ENCODE data around the gene PIK3CB. TPM values are rescaled to one million over a fixed set of nuclear protein-coding genes. Genes with fewer than 3 reads are reported as not detected.
"Not testable (repeated sequence)": the region's sequence is repeated elsewhere in the genome, so short reads cannot be mapped to it uniquely, and the experiment has no call there.

Gene PIK3CB
- total RNA-seq, 1 experiment from 2014 or later = 59.3 TPM

DNA sequence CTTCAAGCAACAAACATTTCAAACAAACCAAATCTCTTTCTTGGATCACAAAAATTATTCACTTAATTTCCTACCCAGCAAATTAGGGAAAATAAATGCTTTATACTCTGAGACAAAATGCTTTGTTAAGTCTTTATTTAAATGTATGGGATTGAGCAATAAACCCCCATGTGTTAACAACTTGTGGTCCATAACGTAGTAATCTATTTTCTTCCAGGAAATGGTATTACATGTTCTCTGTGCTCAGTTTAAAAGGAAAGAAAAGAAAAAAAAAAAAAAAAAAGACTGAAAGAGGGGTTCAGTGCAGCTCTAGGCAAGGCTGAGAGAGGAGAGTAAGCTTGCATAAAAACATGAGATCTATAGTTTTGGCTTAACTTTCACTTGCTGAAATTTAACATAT lies 102.3 kb downstream of the PIK3CB start:
- TF ChIP-seq, protein P1, sequence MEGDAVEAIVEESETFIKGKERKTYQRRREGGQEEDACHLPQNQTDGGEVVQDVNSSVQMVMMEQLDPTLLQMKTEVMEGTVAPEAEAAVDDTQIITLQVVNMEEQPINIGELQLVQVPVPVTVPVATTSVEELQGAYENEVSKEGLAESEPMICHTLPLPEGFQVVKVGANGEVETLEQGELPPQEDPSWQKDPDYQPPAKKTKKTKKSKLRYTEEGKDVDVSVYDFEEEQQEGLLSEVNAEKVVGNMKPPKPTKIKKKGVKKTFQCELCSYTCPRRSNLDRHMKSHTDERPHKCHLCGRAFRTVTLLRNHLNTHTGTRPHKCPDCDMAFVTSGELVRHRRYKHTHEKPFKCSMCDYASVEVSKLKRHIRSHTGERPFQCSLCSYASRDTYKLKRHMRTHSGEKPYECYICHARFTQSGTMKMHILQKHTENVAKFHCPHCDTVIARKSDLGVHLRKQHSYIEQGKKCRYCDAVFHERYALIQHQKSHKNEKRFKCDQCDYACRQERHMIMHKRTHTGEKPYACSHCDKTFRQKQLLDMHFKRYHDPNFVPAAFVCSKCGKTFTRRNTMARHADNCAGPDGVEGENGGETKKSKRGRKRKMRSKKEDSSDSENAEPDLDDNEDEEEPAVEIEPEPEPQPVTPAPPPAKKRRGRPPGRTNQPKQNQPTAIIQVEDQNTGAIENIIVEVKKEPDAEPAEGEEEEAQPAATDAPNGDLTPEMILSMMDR (IDR thresholded peaks at IDR 0.05; ENCODE audit: unreplicated experiment) = no peak
- intact Hi-C loops (cut with micrococcal nuclease; ENCODE audit: unreplicated experiment) = no loop called here
- no peaks in the 10 kb centered on the region for H3K4me1 Mint-ChIP-seq (ENCODE audit: low read depth, unreplicated experiment)
- CTCF ChIA-PET = no interaction called here
- H3K36me3 Mint-ChIP-seq (ENCODE audit: insufficient read depth, unreplicated experiment) = peaks cover 12% of the 10 kb centered on the region
- no peak overlapping the region for H3K4me3 Mint-ChIP-seq (ENCODE audit: low read depth, unreplicated experiment)
- no TSS peak for BruUV-seq (replicated peaks)
- no peaks in the 10 kb centered on the region for H3K27me3 Mint-ChIP-seq (ENCODE audit: unreplicated experiment)
- DNase-seq = no peak
- H3K9me3 Mint-ChIP-seq (ENCODE audit: low read depth, unreplicated experiment) = no peaks in the 10 kb centered on the region
- no peak overlapping the region for H3K27ac Mint-ChIP-seq (ENCODE audit: unreplicated experiment)

DNA sequence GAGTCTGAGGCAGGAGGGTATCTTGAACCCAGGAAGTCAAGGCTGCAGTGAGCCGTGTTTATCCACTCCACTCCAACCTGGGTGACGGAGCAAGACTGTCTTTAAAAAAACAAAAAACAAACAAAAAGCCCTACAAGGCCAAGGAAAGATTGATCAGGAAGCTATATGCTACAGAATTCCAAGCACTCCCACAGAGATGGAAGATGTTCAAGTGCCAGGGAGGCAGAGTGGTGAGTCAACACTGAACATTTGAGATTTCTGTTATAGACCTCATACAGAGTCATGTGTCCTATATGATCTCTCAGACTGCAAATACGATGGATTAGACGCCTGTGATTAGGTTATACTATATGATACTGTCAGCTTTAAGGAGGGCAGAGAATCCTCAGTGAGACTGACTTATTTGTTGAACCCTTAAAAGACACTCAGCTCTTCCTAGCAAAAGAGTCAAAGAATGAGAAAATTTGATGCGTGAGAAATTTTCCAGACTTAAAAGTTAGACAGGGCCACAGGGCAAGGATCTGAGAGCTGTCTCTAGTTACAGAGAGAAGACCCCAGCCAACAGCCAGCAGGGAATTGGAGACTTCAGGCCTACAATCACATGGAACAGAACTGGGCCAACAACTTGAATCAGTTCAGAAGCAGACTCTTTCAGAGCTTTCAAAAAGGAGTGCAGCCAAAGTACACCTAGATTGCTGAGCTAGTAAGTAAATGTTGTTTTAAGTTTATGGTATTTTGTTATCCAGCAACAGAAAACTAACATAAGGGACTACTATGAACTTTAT lies 107.6 kb downstream of the PIK3CB start:
- no TSS peak for BruUV-seq (replicated peaks)
- intact Hi-C loops (cut with micrococcal nuclease; ENCODE audit: unreplicated experiment) = no loop called here
- H3K4me3 Mint-ChIP-seq (ENCODE audit: low read depth, unreplicated experiment) = no peak overlapping the region
- H3K36me3 Mint-ChIP-seq (ENCODE audit: insufficient read depth, unreplicated experiment) = no peaks in the 10 kb centered on the region
- no peaks in the 10 kb centered on the region for H3K9me3 Mint-ChIP-seq (ENCODE audit: low read depth, unreplicated experiment)
- CTCF ChIA-PET = interaction anchor here (0.5 kb wide), 1 partner anchor 209 kb away, joined by 4 read pairs; no protein-coding TSS in a partner anchor
- H3K4me1 Mint-ChIP-seq (ENCODE audit: low read depth, unreplicated experiment) = no peaks in the 10 kb centered on the region
- TF ChIP-seq, protein P1 (IDR thresholded peaks at IDR 0.05; ENCODE audit: unreplicated experiment) = no peak
- no peaks in the 10 kb centered on the region for H3K27me3 Mint-ChIP-seq (ENCODE audit: unreplicated experiment)
- H3K27ac Mint-ChIP-seq (ENCODE audit: unreplicated experiment) = no peak overlapping the region
- no peak for DNase-seq

DNA sequence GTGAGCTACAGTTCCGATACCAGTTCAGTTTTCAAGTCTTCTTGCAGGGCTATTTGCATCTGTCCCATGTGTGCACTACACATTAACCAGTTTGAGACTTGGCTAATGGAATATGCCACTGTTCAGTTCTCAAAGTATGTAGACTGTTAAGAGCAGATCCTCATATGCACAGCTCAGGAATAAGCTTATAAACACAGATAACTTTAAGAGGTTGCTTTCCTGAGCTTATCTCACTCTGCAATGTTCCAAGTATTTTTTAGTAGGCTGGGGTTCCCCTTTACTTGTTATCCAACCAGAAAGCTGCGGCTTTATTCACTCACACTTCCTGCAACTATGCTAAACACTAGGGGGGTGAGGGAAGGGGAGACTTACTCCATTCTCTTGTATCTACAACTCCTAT lies 108.7 kb downstream of the PIK3CB start:
- H3K36me3 Mint-ChIP-seq (ENCODE audit: insufficient read depth, unreplicated experiment); intact Hi-C loops (cut with micrococcal nuclease; ENCODE audit: unreplicated experiment); BruUV-seq (replicated peaks); H3K4me1 Mint-ChIP-seq (ENCODE audit: low read depth, unreplicated experiment); H3K4me3 Mint-ChIP-seq (ENCODE audit: low read depth, unreplicated experiment); H3K27ac Mint-ChIP-seq (ENCODE audit: unreplicated experiment); H3K27me3 Mint-ChIP-seq (ENCODE audit: unreplicated experiment); DNase-seq; H3K9me3 Mint-ChIP-seq (ENCODE audit: low read depth, unreplicated experiment): not testable (repeated sequence)
- CTCF ChIA-PET = interaction anchor here (0.5 to 0.7 kb wide), 2 partner anchors 85 to 210 kb away, joined by 3 to 4 read pairs; no protein-coding TSS in a partner anchor

DNA sequence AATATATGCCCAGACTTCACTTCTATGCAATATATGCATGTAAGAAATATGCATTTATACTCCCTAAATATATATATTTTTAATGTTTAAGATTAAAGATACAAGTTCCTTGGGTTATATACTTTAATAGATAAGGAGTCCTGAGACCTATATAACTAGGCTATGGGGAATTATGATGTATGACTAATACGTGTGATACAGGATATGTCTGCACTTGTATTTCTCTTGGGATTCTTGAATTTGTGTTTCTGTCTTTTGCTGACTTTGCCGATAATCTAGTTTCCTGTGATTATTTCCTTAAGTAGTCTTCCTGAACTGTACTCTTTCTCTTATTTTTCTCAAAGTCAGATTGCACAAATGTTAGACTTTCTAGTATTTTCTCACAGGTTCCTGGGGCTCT lies 109.6 kb downstream of the PIK3CB start:
- H3K4me3 Mint-ChIP-seq (ENCODE audit: low read depth, unreplicated experiment) = no peak overlapping the region
- H3K27ac Mint-ChIP-seq (ENCODE audit: unreplicated experiment) = no peak overlapping the region
- TF ChIP-seq, protein P1 (IDR thresholded peaks at IDR 0.05; ENCODE audit: unreplicated experiment) = no peak
- CTCF ChIA-PET = no interaction called here
- no peaks in the 10 kb centered on the region for H3K4me1 Mint-ChIP-seq (ENCODE audit: low read depth, unreplicated experiment)
- H3K36me3 Mint-ChIP-seq (ENCODE audit: insufficient read depth, unreplicated experiment) = no peaks in the 10 kb centered on the region
- no peaks in the 10 kb centered on the region for H3K27me3 Mint-ChIP-seq (ENCODE audit: unreplicated experiment)
- intact Hi-C loops (cut with micrococcal nuclease; ENCODE audit: unreplicated experiment) = no loop called here
- DNase-seq = no peak
- no TSS peak for BruUV-seq (replicated peaks)
- no peaks in the 10 kb centered on the region for H3K9me3 Mint-ChIP-seq (ENCODE audit: low read depth, unreplicated experiment)

DNA sequence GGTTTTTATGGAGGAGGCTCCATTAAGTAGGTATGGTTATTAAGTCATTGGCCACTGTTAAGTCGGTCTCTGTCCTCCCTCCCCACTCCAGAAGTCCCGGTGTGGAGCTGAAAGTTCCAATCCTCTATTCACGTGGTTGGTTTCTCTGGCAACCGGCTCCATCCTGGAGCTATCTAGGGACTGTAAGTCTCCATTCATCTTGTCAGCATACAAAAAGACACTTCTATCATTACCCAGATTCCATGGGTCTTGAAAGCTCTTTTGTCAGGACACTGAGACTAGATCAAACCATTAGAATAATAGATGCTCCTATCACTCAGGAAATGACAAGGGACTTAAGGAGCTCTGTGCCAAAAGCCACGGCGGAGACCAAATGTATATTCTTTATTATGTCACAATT lies 110.3 kb downstream of the PIK3CB start:
- TF ChIP-seq, protein P1 (IDR thresholded peaks at IDR 0.05; ENCODE audit: unreplicated experiment) = no peak
- Mint-ChIP-seq H3K9me3 (ENCODE audit: low read depth, unreplicated experiment) (no peaks in the 10 kb centered on the region), H3K36me3 (ENCODE audit: insufficient read depth, unreplicated experiment) (no peaks in the 10 kb centered on the region), H3K27ac (ENCODE audit: unreplicated experiment) (no peak overlapping the region), H3K4me3 (ENCODE audit: low read depth, unreplicated experiment) (no peak overlapping the region), H3K27me3 (ENCODE audit: unreplicated experiment) (no peaks in the 10 kb centered on the region), H3K4me1 (ENCODE audit: low read depth, unreplicated experiment) (no peaks in the 10 kb centered on the region)
- CTCF ChIA-PET = no interaction called here
- intact Hi-C loops (cut with micrococcal nuclease; ENCODE audit: unreplicated experiment) = no loop called here
- no peak for DNase-seq
- BruUV-seq (replicated peaks) = no TSS peak

All from Calu3 (cell line).